Activated naive CD4-positive, alpha-beta T cell treated with anti-CD3 and anti-CD28 coated beads, Interleukin-2, amount 10 ng/mL, durations not matched to agents 7 days and 5 days (primary cell): ENCODE results near the gene RRP1.

Experiments
- CTCF ChIA-PET: fragments of 350-600 bp; sonication (Branson Sonifier 250); formaldehyde crosslinking; loops from one replicate; lab custom pipeline; 2021; ENCODE audit warnings: antibody characterized with exemption; lab: Charles Lee
- DNase-seq: peaks from one replicate; pipeline ENCODE4 v3.0.0-alpha.2; 2020
- H3K27ac Mint-ChIP-seq: one replicate; pipeline ENCODE4 v1.8.0; 2021; ENCODE audit warnings: mild to moderate bottlenecking, moderate library complexity, mixed read lengths
- H3K27me3 Mint-ChIP-seq: one replicate; pipeline ENCODE4 v1.8.0; 2021; ENCODE audit warnings: mild to moderate bottlenecking, mixed read lengths
- H3K36me3 Mint-ChIP-seq: one replicate; pipeline ENCODE4 v1.8.0; 2021; ENCODE audit warnings: mixed read lengths
- H3K4me1 Mint-ChIP-seq: one replicate; pipeline ENCODE4 v1.8.0; 2021; ENCODE audit warnings: mixed read lengths
- H3K4me3 Mint-ChIP-seq: one replicate; pipeline ENCODE4 v1.8.0; 2021; ENCODE audit warnings: mild to moderate bottlenecking, moderate library complexity, mixed read lengths
- H3K9me3 Mint-ChIP-seq: one replicate; pipeline ENCODE4 v1.8.0; 2021; ENCODE audit warnings: mixed read lengths

Gene RRP1

DNA sequence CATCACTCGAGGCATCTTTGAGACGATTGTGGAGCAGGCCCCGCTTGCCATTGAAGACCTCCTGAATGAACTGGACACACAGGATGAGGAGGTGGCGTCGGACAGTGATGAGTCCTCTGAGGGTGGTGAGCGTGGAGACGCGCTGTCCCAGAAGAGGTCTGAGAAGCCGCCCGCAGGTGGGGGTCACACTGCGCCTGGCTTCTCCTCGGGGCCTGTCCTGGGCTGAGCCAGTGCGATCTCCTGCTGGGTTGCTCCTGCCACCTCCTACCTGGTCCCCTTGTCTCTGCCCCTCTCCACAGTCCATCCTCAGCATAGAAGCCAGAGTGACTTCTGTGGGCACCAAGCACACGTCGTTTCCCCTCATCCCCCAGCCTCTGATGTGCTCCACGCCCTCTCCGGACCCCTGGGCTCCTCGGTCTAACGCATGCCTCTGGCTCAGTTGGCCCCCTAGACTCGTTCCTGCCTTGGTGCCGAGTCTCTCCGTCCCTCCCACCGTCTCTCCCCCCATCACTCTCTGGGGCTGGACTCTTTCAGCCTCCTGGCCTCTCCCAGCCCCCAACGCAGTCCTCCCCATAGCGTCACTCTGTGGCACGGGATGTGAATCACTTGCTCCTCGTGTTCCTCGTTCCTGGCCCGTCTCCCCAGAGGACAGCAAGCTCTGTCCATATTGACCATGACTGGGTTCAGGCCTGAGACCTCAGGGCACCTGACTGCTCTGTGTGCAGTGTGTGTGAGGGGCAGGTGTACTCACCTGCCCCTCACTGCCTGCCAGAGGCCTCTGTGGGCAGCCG lies 8.7 kb downstream of the RRP1 start:
- no peak for DNase-seq
- no peak overlapping the region for H3K4me3 Mint-ChIP-seq
- no peaks in the 10 kb centered on the region for H3K9me3 Mint-ChIP-seq
- CTCF ChIA-PET, result no interaction called here
- no peak overlapping the region for H3K27ac Mint-ChIP-seq
- peaks cover 55% of the 10 kb centered on the region for H3K36me3 Mint-ChIP-seq
- no peaks in the 10 kb centered on the region for H3K4me1 Mint-ChIP-seq
- H3K27me3 Mint-ChIP-seq, result no peaks in the 10 kb centered on the region

DNA sequence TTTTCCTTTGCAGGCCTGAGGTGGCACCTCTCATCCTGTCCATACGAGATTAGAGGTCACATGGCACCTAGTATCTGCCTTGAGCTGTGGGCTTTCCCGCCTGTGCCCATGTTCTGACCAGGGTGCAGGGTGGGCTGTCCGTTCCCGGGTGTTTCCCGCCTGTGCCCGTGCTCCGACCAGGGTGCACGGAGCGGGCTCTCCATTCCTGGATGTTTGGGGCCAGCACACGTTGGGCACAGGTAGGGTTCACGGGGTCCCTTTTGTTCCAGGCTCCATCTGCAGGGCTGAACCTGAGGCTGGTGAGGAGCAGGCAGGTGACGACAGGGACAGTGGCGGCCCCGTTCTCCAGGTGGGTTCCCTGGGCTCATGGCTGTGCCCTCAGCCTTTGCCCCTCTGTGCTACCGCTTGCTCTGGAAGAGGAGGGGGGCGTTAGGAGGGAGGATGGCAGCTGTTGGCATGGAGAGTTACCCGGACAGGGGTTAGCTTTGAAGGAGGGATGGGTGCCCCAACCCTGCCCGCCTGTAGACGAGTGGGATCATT lies 10.0 kb downstream of the RRP1 start:
- Mint-ChIP-seq H3K4me3 (no peak overlapping the region), H3K4me1 (no peaks in the 10 kb centered on the region), H3K27ac (no peak overlapping the region), H3K36me3 (peaks cover 49% of the 10 kb centered on the region), H3K27me3 (no peaks in the 10 kb centered on the region), H3K9me3 (no peaks in the 10 kb centered on the region)
- CTCF ChIA-PET, result interaction anchor here (1.1 kb wide), 1 partner anchor 11 kb away, joined by 5 read pairs; no protein-coding TSS in a partner anchor
- DNase-seq, result no peak

DNA sequence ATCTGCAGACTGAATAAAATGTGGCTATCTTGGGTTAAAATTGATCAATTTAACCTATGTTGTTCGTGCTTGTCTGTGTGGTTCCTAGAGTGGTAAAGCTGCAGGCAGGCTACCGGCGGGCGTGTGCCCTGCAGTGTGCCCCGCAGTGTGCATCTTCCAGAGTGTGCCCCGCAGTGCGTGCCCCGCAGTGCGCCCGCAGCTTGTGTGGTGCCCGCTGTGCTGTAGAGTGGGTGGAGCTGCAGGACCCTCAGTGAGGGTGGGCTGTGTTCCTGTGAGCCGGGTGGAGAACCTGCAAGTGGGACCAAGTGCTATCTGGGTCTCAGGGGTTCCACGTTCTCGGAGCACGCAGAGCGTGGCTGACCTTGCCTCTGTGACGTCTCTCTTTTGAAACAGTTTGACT lies 10.7 kb downstream of the RRP1 start:
- Mint-ChIP-seq H3K4me1 (no peaks in the 10 kb centered on the region), H3K27ac (no peak overlapping the region), H3K27me3 (no peaks in the 10 kb centered on the region), H3K9me3 (no peaks in the 10 kb centered on the region), H3K36me3 (peaks cover 47% of the 10 kb centered on the region), H3K4me3 (no peak overlapping the region)
- no peak for DNase-seq
- CTCF ChIA-PET, result no interaction called here

DNA sequence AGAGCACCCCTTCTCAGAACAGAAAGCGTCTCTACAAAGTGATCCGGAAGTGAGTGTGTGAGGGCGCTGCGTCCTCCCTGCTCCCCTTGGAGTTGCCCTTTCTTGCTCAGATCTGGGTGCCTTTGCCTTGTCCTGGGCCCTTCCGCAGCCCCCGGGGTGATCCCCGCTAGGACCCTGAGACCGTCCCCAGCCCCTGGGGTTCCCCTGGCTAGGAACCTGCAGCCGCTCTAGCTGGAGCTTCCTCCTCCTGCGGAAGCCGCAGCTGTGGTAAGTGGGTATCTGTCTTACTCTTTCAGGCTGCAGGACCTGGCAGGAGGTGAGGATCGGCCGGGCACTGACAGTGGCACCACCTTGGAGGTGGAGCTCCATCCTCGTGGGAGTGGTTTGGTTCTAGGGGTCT lies 11.2 kb downstream of the RRP1 start:
- no peak overlapping the region for H3K4me3 Mint-ChIP-seq
- peaks cover 2% of the 10 kb centered on the region for H3K4me1 Mint-ChIP-seq
- DNase-seq, result no peak
- no peak overlapping the region for H3K27ac Mint-ChIP-seq
- H3K36me3 Mint-ChIP-seq, result peaks cover 42% of the 10 kb centered on the region
- H3K9me3 Mint-ChIP-seq, result no peaks in the 10 kb centered on the region
- no peaks in the 10 kb centered on the region for H3K27me3 Mint-ChIP-seq
- CTCF ChIA-PET, result no interaction called here

DNA sequence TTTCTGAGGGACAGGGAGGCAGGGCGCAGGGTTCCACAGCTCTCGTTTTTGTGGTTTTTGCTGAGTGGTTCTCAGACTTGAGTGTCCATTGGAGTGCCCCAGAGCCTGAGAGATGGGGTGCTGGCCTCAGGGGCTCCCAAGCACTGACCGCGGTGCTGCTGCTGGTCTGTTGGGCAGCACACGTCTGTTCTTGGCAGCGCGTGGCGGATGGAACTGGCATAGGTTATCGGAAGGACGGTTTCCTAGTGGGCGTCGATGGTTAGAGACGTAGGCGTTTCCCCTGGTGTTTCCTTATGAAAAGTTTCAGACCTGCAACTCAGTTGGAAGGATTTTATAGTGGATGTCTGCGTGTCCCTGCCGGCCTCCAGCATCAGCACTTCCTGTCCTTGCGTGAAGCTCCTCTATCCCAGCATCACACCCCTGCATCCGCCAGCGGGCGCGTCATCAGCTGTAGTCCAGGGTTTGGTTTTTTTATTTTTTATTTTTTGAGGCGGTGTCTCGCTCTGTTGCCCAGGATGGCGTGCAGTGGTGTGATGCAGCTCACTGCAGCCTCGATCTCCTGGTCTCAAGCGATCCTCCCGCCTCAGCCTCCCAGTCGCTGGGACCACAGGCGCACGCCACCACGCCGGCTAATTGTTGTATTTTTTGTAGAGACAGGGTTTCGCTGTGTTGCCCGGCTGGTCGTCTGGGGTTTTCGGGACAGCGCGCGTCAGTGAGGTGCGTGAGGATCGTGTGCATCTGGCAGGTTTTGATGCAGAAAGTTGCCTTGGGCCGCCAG lies 11.8 kb downstream of the RRP1 start:
- Mint-ChIP-seq H3K9me3 (no peaks in the 10 kb centered on the region), H3K27ac (no peak overlapping the region), H3K36me3 (peaks cover 36% of the 10 kb centered on the region), H3K27me3 (no peaks in the 10 kb centered on the region), H3K4me1 (peaks cover 6% of the 10 kb centered on the region), H3K4me3 (no peak overlapping the region)
- DNase-seq, result no peak
- CTCF ChIA-PET, result no interaction called here

DNA sequence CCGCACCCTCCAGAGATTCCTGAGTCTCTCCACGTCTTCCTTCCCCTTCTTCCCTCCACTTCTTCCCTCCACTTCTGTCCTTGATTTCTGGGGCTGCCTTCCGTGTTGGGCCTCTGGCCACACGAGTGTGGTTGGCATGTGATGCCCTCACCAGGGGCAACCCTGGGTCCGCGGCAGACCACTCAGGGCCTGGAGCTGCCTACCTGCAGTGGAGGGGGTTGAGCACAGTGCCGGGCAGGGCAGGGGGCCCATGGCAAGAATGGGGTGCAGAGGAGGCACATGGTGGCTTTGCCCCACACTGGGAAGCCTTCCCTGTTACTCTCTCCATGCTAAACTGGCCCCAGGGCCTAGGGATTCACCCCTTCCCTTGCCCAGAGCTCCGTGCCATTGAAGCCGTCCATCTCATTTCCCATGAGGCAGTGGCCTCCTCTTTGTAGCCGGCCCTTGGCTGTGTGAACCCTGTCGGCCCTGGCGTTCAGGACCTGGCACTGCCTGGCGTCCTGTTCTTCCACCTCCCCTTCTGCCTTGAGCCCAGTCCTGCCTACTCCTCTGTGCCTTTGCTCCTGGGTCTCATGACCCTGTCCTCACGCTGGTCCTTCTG lies 13.4 kb downstream of the RRP1 start:
- H3K9me3 Mint-ChIP-seq, result no peaks in the 10 kb centered on the region
- peaks cover 7% of the 10 kb centered on the region for H3K4me1 Mint-ChIP-seq
- no peaks in the 10 kb centered on the region for H3K27me3 Mint-ChIP-seq
- H3K36me3 Mint-ChIP-seq, result peaks cover 27% of the 10 kb centered on the region
- no peak overlapping the region for H3K27ac Mint-ChIP-seq
- no peak for DNase-seq
- no peak overlapping the region for H3K4me3 Mint-ChIP-seq
- CTCF ChIA-PET, result interaction anchor here (1.1 kb wide), 1 partner anchor 10 kb away, joined by 3 read pairs; no protein-coding TSS in a partner anchor

DNA sequence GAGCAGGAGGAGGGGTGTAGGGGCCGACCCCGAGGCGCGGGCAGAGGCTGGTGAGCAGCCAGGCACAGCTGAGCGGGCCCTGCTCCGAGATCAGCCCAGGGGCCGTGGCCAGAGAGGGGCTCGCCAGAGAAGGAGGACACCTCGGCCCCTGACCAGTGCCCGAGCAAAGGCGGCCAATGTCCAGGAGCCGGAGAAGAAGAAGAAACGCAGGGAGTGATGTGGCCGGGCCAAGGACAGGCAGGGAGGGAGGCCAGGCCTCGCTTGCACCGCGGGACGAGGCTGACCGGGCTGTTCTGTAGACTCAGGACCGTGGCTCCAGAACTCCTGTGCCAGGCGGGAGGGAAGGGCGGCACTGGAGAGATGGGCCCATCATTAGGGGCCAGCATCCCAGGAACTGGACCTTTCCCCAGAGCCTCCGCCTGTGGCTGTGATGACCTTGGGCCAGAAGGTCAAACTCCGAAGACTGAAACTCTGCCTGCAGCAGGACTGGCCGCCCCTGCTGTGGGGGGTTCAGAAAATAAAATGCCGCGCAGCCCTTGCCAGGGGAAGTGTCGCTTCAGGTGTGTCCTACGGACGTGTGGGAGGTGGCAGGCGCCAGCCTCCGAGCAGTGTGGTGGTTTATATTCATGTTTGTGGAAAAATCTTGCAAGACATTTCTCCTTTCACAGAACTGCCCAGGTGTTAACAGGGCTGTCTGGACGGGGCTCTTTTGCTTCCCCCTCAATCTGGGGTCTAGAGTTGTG lies 14.4 kb downstream of the RRP1 start:
- Mint-ChIP-seq H3K4me1 (peaks cover 7% of the 10 kb centered on the region), H3K27me3 (no peaks in the 10 kb centered on the region), H3K9me3 (no peaks in the 10 kb centered on the region), H3K27ac (no peak overlapping the region), H3K36me3 (peaks cover 22% of the 10 kb centered on the region), H3K4me3 (no peak overlapping the region)
- no peak for DNase-seq
- CTCF ChIA-PET, result interaction anchor here (1.1 kb wide), 1 partner anchor 11 kb away, joined by 3 read pairs; no protein-coding TSS in a partner anchor

DNA sequence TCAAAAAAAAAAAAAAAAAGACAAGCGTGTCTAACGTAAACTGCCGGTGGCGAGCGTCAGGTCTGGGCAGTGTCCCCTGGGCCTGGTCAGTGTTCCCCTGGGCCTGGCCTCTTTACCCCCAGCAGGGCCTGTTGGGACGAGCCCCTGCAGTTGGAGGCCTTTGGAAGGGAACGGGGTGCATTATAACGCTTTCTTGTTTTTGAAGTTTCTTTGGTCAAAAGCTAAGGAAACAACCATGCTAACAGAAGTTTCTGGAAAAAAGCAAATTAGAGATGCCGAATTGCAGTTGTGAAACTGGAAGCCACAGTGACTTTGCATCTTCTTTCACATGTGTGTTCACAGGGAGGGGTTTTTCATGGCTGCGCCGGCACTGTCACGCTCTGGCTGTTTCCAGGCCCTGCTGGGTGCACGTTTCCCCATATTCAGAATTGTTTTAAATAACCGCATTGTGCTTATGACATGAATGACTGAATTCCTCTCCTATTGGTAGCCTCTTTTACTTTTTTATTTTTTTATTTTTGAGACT lies 16.0 kb downstream of the RRP1 start:
- peaks cover 14% of the 10 kb centered on the region for H3K36me3 Mint-ChIP-seq
- CTCF ChIA-PET, result no interaction called here

DNA sequence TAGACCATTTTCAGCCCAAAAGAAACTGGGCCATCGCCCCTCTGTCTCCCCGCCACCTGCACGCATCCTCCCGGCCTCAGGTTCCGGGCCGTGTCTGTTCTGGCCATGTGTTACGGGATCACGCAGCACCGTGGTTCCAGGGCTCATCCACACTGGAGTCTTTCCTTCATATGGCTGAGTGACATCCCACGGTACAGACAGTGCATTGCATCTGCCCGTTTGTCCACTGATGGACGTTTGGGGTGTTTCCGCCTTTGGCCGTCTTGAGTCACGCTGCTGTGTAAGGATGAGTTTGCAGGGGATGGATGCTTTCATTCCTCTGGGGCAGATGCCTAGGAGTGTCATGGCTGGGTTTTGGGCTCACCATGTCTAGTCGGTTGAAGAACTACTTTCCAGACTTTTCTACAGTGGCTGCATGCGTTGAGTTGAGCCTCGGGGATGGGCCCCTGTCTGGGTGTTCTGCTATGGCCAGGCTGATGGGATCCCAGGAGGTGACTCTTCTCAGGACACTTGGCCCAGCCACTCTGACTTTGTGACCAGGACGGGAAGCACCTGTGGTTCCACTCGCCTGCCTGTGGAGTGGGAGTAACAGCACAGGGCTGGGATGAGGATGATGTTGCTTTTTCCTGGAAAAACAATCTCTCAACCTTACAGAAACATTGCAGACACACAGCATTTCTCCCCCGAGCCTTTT lies 16.8 kb downstream of the RRP1 start:
- peak overlapping the region; percentile 58 for H3K27ac Mint-ChIP-seq
- no peaks in the 10 kb centered on the region for H3K27me3 Mint-ChIP-seq
- H3K36me3 Mint-ChIP-seq, result peaks cover 8% of the 10 kb centered on the region
- CTCF ChIA-PET, result no interaction called here
- peaks cover 13% of the 10 kb centered on the region for H3K4me1 Mint-ChIP-seq
- H3K9me3 Mint-ChIP-seq, result no peaks in the 10 kb centered on the region
- DNase-seq, result no peak
- no peak overlapping the region for H3K4me3 Mint-ChIP-seq

More for the DNA sequence above, 16.0 kb downstream of the RRP1 start:
- no peaks in the 10 kb centered on the region for H3K27me3 Mint-ChIP-seq
- no peak overlapping the region for H3K4me3 Mint-ChIP-seq
- no peaks in the 10 kb centered on the region for H3K9me3 Mint-ChIP-seq
- H3K27ac Mint-ChIP-seq, result no peak overlapping the region
- no peak for DNase-seq
- H3K4me1 Mint-ChIP-seq, result peaks cover 7% of the 10 kb centered on the region

DNA sequence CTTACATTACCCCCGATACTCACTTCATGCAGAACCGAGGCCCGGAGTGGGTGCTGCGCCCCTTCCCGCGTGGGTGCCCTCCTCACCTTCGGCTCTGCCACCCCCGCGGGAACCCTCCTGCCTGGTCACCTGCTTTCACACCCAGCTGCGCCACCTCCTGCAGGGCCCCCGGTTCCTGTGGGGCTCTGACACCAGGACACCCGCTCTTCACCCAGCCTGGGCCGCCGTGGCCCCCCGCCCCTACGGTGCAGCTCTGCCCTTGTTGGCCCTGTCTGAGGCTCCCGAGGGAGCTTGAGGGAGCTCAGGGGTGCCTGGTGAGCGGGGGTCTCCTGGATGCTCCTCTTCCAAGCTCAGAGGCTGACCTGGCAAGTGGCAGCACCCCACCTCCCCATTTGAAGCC lies 19.0 kb downstream of the RRP1 start:
- H3K4me1 Mint-ChIP-seq, result peaks cover 21% of the 10 kb centered on the region
- CTCF ChIA-PET, result interaction anchor here (1.2 to 2.0 kb wide), 6 partner anchors 85 to 169 kb away, joined by 3 to 7 read pairs (median 4); no protein-coding TSS in a partner anchor
- H3K27ac Mint-ChIP-seq, result no peak overlapping the region
- no peak for DNase-seq
- no peaks in the 10 kb centered on the region for H3K9me3 Mint-ChIP-seq
- H3K4me3 Mint-ChIP-seq, result no peak overlapping the region
- H3K27me3 Mint-ChIP-seq, result no peaks in the 10 kb centered on the region
- H3K36me3 Mint-ChIP-seq, result no peaks in the 10 kb centered on the region

DNA sequence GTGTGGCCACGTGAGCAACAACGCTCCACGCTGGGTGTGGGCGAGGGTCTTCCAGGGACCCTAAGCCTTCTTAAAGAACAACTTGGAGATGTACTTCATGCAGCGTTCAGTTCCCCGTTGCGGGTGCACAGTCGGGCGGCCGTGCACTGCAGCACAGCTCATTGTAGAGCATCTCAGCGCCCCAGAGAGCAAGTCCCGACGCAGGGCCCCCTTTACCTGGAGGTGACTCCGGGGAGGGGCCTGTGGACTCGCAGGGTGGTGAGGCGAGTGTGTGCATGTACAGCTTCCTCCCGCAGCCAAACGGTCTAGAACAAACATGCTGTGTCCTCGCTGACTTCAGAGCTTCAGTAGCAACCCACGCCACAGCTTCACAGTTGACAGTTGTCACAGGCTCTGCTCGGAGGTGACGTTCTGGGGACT lies 19.5 kb downstream of the RRP1 start:
- H3K9me3 Mint-ChIP-seq, result no peaks in the 10 kb centered on the region
- CTCF ChIA-PET, result interaction anchor here (0.7 to 2.0 kb wide), 7 partner anchors 19 to 168 kb away, joined by 3 to 7 read pairs (median 4); partner anchors contain the start of gene RRP1
- H3K27me3 Mint-ChIP-seq, result no peaks in the 10 kb centered on the region
- H3K27ac Mint-ChIP-seq, result no peak overlapping the region
- no peaks in the 10 kb centered on the region for H3K36me3 Mint-ChIP-seq
- no peak overlapping the region for H3K4me3 Mint-ChIP-seq
- DNase-seq, result no peak
- H3K4me1 Mint-ChIP-seq, result peaks cover 21% of the 10 kb centered on the region

DNA sequence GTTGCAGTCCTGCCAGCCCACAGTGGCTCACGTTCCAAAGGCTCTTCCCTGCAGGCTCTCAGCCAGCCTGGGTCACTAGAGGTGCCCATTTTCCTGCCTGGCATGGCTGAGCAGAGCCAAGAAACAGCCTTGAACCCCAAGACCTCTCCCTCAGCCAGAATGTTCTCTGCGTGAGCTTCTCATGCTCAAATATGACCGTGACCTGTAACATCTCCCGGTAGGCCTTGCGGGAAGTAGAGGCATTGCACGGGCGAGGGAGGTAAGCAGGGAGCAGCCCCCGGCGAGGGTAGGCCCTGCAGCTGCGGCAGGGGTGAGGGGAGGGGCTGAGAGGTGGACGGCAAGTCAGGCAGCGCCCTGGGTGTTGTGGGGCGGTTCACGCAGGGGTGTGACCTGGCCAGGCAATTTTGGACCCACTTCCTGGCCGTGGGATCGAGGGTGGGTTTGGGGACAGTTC lies 20.0 kb downstream of the RRP1 start:
- Mint-ChIP-seq H3K27ac (no peak overlapping the region), H3K27me3 (no peaks in the 10 kb centered on the region), H3K9me3 (no peaks in the 10 kb centered on the region), H3K36me3 (no peaks in the 10 kb centered on the region), H3K4me3 (no peak overlapping the region), H3K4me1 (peaks cover 21% of the 10 kb centered on the region)
- no peak for DNase-seq
- CTCF ChIA-PET, result interaction anchor here (0.6 to 2.6 kb wide), 11 partner anchors 10 to 168 kb away, joined by 3 to 23 read pairs (median 5); partner anchors contain the start of gene RRP1
